T-helper 17 cell (primary cell): ENCODE measurements around the gene KAZN. TPM values are rescaled to one million over a fixed set of nuclear protein-coding genes. Genes with fewer than 3 reads are reported as not detected.

Experiments
- ATAC-seq: fragments of 150-1000 bp; cut with Tn5 transposase; 2 replicates; pipeline ENCODE4 v1.10.0; 2021; ENCODE audit warnings: mild to moderate bottlenecking, moderate library complexity
- DNase-seq, 3 donors: peaks; one replicate each; pipeline versions ENCODE4 v3.0.0 to v3.0.0-alpha.2; 2020 to 2021
- H3K9me3 ChIP-seq: one replicate; pipeline ENCODE4 v1.7.0; 2013; ENCODE audit warnings: low read length, mild to moderate bottlenecking; ENCODE audit not compliant: control insufficient read depth, poor library complexity, severe bottlenecking
- H3K27ac Mint-ChIP-seq: one replicate; pipeline ENCODE4 v1.8.0; 2022; ENCODE audit warnings: mild to moderate bottlenecking, moderate library complexity, mixed read lengths
- H3K27me3 Mint-ChIP-seq: one replicate; pipeline ENCODE4 v1.8.0; 2022; ENCODE audit warnings: mixed read lengths
- H3K36me3 Mint-ChIP-seq: one replicate; pipeline ENCODE4 v1.8.0; 2022; ENCODE audit warnings: low read depth, mixed read lengths
- H3K4me1 Mint-ChIP-seq: one replicate; pipeline ENCODE4 v1.8.0; 2022; ENCODE audit warnings: mild to moderate bottlenecking, mixed read lengths
- H3K4me3 Mint-ChIP-seq: one replicate; pipeline ENCODE4 v1.8.0; 2022; ENCODE audit warnings: mild to moderate bottlenecking, moderate library complexity, mixed read lengths
- total RNA-seq, 4 donors: library from RNA in 2 of 4; stranded (reverse) in 2 of 4; gene quantifications; one replicate each; pipeline ENCODE4 v1.2.3 and lab custom pipeline; 2022 to 2026

KAZN gene
- total RNA-seq, 2 donors from 2014 or later: 0.10 to 0.62 TPM

DNA sequence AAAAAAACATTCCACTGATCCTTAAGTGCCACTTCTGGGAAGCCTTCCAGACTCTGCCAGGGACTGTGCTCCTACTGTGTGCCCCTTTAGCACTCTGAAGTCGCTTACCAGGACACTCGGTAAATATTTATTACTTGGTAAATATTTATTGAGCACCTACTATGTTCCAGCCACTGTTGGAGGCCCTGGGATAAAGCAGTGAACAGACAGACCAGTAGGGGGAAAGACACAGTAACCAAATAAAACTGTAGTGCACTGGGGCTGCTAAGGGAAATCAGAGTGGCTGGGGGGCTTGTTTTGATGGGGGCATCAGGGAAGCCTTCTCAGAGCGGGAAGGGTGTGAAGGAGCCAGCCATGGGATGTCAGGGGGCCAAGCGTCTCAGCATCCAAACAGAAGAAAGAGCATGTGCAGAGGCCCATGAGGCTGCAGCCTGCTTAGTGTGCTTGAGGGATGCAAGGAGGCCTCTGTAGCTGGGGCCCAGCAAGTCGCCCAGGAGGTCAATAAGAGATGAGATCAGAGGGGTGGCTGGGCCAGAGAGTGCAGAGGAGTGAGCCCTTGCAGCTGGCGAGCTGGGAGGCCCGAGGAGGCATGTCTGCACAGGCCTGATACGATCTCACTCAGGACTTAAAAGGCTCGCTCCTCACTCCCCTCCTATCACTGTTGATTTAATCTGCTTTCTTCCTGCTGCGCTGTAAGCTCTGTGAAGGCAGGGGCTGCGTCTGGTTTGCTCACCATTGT is 28.6 kb downstream of the KAZN start:
- no peaks in the 10 kb centered on the region for H3K4me1 Mint-ChIP-seq
- H3K27ac Mint-ChIP-seq: no peak overlapping the region
- H3K4me3 Mint-ChIP-seq: no peak overlapping the region
- no peaks in the 10 kb centered on the region for H3K36me3 Mint-ChIP-seq
- peaks cover 12% of the 10 kb centered on the region for H3K27me3 Mint-ChIP-seq
- ATAC-seq (no peak), DNase-seq (no peak)
- H3K9me3 ChIP-seq: no peaks in the 10 kb centered on the region

DNA sequence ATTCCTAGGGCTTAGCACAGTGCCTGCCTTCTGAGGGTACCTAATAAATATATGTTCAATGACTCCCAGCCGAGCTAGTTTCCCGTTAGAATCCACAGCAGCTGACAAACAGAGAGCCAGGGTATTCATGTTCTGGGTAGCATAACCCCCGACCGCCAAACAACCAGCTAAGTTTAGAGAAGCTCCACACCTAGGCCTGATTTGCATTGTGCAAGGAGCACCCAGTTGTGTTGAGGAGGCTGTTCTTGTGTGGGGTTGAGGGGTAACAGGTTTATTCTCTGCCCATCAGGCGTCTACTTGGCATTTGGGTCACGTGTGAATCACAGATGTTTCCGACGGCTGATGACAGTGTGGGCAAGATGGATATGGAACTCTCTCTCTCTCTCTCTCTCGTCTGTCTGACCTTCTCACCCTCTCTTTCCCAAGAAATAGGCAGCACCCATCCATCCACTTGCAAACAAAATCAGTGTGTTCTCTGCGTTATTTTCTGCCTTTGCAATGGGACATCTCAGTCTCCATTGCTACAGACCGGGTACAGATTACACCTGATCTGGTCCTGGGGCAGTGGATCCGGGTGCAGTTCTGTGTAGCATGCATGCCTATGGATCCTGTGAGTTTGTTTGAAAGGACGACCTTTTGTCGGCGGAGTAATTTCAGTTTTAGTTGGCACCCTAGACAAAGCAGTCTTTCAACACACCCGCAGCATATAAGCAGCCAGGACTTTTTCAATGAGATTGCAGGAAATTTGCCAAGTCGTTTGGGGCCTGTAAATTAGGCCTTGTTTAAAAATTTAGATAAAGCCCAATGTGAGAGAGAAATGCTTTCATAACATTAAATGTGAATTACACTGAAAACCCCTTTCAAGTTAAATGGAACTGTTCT is 29.4 kb downstream of the KAZN start:
- no peak overlapping the region for H3K27ac Mint-ChIP-seq
- no peaks in the 10 kb centered on the region for H3K9me3 ChIP-seq
- DNase-seq (no peak), ATAC-seq (no peak)
- no peaks in the 10 kb centered on the region for H3K36me3 Mint-ChIP-seq
- H3K4me1 Mint-ChIP-seq: no peaks in the 10 kb centered on the region
- peaks cover 15% of the 10 kb centered on the region for H3K27me3 Mint-ChIP-seq
- H3K4me3 Mint-ChIP-seq: no peak overlapping the region

DNA sequence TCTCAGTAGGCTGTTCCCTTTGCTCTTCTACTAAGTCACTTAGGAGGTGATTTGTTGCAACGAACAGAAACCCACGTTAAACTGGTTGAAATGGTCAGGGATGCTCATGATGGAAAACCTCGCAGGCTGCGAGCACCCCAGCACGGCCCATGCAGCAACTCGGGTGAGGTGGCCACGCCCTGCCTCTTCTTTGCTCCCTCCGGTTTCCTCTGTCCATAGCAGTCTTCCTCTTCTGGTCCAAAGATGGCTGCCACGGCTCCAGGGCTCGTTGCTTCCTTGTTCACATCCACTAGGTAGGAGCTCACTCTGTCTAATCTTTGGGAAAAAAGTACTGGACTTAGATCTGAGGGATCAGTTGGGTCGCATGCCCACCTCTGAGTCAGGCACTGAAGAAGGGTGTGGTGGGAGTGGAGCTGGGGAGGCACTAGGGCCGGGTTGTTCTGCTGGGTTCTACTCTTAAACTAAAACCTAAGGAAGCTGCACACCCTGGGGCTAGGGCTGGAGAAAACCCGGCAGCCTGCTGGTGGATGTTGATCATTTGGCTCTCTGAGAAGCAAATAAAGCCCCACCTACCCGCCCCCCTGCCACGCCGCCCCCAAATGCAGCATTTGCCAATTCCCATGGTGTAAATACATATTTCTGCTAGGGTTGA is 31.0 kb downstream of the KAZN start:
- H3K4me3 Mint-ChIP-seq: no peak overlapping the region
- DNase-seq (no peak), ATAC-seq (no peak)
- H3K36me3 Mint-ChIP-seq: no peaks in the 10 kb centered on the region
- no peaks in the 10 kb centered on the region for H3K4me1 Mint-ChIP-seq
- H3K27ac Mint-ChIP-seq: no peak overlapping the region
- no peaks in the 10 kb centered on the region for H3K9me3 ChIP-seq
- peaks cover 31% of the 10 kb centered on the region for H3K27me3 Mint-ChIP-seq

DNA sequence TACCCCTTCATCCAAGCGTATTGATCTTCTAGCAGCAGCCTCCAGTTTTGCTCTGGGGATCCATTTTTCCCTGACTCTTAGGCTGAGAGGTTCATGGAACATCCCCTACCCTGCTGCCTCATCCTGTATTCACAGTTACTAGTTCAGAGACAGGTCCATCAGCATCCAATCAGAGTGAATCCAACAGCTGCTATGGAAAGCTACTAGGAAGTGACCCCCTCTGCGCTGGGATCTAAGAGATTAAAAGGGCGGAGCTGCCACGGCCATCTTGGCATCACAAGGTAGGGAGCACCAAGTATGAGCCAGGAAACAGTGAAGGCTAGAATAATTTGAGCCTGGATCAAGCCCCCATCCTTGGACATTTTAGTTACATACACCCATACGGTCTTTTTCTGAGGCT is 32.5 kb downstream of the KAZN start:
- Mint-ChIP-seq H3K27me3 (peaks cover 40% of the 10 kb centered on the region), H3K27ac (no peak overlapping the region)

DNA sequence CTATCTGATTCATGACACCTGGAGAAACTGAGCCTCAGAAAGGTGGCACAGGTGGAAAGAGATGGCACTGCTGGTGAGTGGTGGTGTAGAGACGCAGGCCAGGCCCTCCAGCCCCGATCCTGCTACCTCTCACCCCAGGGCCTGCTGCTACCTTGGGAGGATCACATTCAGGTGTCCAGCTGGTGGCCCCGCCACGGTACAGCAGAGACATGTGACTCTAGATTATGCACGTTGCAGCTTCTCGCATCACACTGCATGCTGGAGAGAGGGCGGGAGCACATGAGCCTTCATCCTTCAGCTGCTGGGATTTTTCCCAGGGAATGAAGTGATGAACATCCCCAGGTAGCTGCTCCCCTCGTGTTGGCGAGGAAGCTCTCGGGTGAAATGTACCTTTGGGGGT is 32.9 kb downstream of the KAZN start:
- no peaks in the 10 kb centered on the region for H3K9me3 ChIP-seq
- H3K36me3 Mint-ChIP-seq: no peaks in the 10 kb centered on the region
- no peak overlapping the region for H3K27ac Mint-ChIP-seq
- peaks cover 40% of the 10 kb centered on the region for H3K27me3 Mint-ChIP-seq
- no peaks in the 10 kb centered on the region for H3K4me1 Mint-ChIP-seq
- H3K4me3 Mint-ChIP-seq: no peak overlapping the region
- ATAC-seq (no peak), DNase-seq (no peak)

More for the DNA sequence above, 32.5 kb downstream of the KAZN start:
- Mint-ChIP-seq H3K4me1 (no peaks in the 10 kb centered on the region), H3K36me3 (no peaks in the 10 kb centered on the region), H3K4me3 (no peak overlapping the region)
- ATAC-seq (no peak), DNase-seq (no peak)
- H3K9me3 ChIP-seq: no peaks in the 10 kb centered on the region

DNA sequence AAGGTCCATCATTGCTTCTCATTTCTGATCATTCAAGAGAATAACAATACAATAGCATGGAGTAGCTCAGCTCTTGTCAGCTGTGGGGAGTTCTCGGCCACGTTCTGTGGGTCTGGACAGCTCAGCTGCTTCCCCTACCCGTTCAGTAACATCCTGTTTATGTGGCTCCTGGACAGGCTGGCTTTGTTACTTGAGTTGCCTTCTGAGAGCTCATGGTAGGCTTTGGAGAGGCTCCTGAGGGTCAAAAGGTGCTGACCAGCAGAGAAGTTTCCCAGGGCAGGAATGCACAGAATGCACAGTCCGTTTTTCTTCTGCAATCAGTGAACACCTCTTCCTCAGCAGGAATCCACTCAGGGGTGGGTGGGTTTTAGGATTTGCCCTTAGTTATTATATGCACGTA is 36.0 kb downstream of the KAZN start:
- DNase-seq (no peak), ATAC-seq (no peak)
- H3K4me3 Mint-ChIP-seq: no peak overlapping the region
- H3K36me3 Mint-ChIP-seq: no peaks in the 10 kb centered on the region
- no peak overlapping the region for H3K27ac Mint-ChIP-seq
- peaks cover 35% of the 10 kb centered on the region for H3K27me3 Mint-ChIP-seq
- no peaks in the 10 kb centered on the region for H3K9me3 ChIP-seq
- no peaks in the 10 kb centered on the region for H3K4me1 Mint-ChIP-seq

DNA sequence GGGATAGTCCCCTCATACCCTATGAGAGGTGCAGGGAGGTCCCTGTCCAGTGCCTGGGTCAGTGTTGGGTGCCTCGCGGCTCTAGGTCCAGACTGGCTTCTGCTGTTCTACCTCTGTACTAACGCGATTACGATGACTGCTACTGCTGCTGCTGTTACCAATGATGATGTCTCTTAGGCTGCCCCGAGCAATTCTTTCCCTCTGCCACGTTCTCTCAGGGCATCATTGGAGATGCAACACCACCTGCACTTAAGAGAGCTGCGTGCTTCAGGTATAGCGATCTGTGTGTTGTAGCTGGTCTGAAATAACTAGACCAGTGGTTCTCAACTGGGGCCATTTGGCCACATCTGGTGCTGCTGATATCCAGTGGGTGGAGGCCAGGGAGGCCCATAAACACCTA is 36.9 kb downstream of the KAZN start:
- no peaks in the 10 kb centered on the region for H3K9me3 ChIP-seq
- H3K4me3 Mint-ChIP-seq: no peak overlapping the region
- DNase-seq (no peak), ATAC-seq (no peak)
- H3K36me3 Mint-ChIP-seq: no peaks in the 10 kb centered on the region
- H3K27ac Mint-ChIP-seq: no peak overlapping the region
- no peaks in the 10 kb centered on the region for H3K4me1 Mint-ChIP-seq
- peaks cover 35% of the 10 kb centered on the region for H3K27me3 Mint-ChIP-seq

DNA sequence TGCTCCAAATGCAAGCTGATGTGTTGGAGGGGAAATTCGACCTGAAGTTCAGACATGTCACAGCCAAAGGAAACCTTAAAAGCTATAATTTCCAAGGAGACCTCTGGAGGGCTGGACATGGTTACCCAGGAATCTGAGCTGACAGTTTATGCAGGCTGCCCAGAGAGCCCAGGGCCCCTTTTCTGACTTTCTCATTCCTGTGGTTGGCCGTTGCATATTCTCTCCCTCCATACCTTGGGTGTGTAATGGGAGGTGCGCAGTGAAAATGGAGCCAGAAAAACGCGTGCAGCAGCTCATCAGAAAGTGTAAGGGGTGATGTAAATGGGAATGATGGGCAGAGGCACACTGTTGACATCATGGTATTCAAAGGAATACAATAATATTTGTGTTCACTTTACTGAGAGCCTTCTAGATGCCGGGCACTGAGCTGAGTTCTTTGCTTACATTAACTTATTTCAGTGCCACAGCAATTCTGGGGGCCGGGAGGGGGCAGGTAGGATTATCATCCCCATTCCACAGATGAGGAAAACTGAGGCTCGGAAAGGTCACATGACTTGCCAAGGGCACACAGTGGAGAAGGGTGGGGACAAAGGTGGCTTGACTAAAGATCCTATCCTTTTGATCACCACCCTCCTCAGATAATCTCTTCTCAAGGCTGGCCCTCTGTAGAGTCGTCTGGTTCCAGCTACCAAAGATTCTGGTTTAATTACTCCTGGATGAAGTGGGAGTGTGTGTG is 38.6 kb downstream of the KAZN start:
- no peaks in the 10 kb centered on the region for H3K9me3 ChIP-seq
- H3K4me1 Mint-ChIP-seq: no peaks in the 10 kb centered on the region
- no peak overlapping the region for H3K27ac Mint-ChIP-seq
- DNase-seq (no peak), ATAC-seq (no peak)
- no peaks in the 10 kb centered on the region for H3K36me3 Mint-ChIP-seq
- H3K4me3 Mint-ChIP-seq: no peak overlapping the region
- peaks cover 27% of the 10 kb centered on the region for H3K27me3 Mint-ChIP-seq

DNA sequence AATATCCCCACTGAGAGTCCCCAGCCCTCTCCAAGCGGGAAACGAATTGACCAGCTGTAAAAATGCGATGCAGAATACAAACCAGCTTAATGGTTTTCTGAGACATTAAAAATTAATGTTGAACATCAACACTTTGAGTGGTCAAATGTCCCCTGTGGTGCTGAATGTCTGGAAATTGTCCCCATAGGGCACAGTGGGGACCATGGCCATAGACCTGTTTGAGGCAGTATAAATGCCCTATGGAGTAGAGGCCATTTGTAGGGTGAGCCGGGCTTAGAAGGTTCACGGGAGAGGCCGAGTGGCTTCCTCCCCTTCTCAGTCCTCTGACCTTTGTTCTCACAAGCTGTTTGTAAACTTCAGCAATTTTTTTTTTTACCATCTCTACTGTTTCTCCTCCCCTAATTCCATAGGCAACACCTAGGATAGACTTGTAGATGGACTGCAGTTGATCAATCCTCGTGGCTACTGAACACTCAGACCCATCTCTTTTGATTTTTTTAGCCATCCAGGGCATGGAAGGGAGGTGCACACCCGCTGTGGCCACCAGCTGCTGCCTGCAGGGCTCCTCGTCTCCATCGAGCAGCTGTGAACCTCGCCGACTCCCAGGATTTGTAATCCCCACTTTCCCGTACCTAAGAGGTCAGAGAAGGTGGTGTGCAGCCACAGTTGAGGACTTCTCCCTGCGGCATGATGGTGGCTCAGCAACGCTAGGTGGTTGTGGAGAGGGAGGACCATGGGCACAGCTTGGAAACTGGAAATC is 41.0 kb downstream of the KAZN start:
- Mint-ChIP-seq H3K4me3 (no peak overlapping the region), H3K27ac (no peak overlapping the region), H3K36me3 (no peaks in the 10 kb centered on the region), H3K4me1 (no peaks in the 10 kb centered on the region), H3K27me3 (peaks cover 9% of the 10 kb centered on the region)
- no peak for DNase-seq
- H3K9me3 ChIP-seq: no peaks in the 10 kb centered on the region
- ATAC-seq: no peak

DNA sequence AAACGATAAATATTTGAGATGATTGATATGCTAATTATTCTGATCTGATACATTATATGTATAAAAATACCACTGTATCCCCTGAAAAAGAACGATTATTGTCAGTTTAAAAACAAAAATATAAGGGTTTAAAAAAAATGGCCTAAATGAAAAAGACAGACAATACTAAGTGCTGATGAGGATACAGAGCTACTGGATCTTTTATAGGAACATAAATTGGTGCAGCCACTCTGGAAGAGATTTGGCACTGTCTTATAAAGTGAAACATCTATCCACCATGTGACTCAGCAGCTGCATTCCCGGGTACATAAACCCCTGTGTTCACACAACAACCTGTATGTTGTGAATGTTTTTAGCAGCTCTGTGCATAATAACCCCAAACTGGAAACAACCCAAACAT is 44.2 kb downstream of the KAZN start:
- DNase-seq (no peak), ATAC-seq (no peak)
- Mint-ChIP-seq H3K36me3 (no peaks in the 10 kb centered on the region), H3K27ac (no peak overlapping the region), H3K4me1 (no peaks in the 10 kb centered on the region), H3K4me3 (no peak overlapping the region), H3K27me3 (no peaks in the 10 kb centered on the region)
- no peaks in the 10 kb centered on the region for H3K9me3 ChIP-seq

DNA sequence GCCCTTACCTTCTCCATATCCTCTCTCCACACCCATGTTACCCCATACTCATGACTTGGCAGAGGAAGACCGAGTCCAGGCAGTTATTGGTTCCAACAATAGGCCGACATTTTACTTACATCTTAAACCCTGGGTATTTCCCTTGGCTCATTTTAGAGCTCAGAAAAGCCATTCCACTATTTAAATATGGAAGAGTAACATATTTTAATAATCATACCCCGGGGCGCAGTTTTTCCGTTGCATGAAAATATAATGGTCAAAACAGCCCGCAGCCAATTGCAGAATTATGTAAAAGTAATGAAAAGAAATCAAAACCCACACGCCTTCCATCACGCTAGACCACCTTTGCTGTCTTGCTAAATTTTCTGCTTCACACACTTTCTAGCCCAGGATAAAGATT is 48.5 kb downstream of the KAZN start:
- Mint-ChIP-seq H3K4me1 (no peaks in the 10 kb centered on the region), H3K27me3 (no peaks in the 10 kb centered on the region), H3K4me3 (no peak overlapping the region), H3K27ac (no peak overlapping the region), H3K36me3 (no peaks in the 10 kb centered on the region)
- H3K9me3 ChIP-seq: no peaks in the 10 kb centered on the region
- ATAC-seq (no peak), DNase-seq (no peak)

DNA sequence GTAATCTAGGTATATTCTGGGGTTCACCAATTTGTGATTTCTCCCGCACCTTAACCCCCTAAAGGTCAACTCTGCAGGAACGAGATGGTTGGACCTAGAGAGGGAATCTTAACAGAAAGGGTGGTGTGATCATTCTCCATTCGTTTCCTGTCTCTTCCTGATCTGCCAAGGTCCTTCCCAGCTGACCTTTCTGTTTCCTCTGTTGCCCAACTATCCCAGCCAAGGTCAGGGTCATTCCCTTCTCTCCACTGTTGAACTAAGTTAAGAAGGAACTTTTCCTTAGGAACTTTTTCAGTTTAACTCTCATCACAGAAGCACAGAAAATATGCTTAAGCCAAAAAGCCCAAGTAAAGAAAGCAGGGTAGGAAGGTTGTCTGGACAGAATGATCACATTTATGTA is 49.3 kb downstream of the KAZN start:
- Mint-ChIP-seq H3K36me3 (no peaks in the 10 kb centered on the region), H3K27me3 (no peaks in the 10 kb centered on the region), H3K4me1 (no peaks in the 10 kb centered on the region), H3K27ac (no peak overlapping the region), H3K4me3 (no peak overlapping the region)
- H3K9me3 ChIP-seq: no peaks in the 10 kb centered on the region
- ATAC-seq (no peak), DNase-seq (no peak)
